Central memory CD8-positive, alpha-beta T cell (primary cell): ENCODE data around the gene SBF2.

Experiments
- ATAC-seq: fragments of 150-1000 bp; cut with Tn5 transposase; replicated peaks from 2 replicates; pipeline ENCODE4 v1.10.0; 2022; ENCODE audit warnings: mild to moderate bottlenecking, moderate FRiP score, moderate number of reproducible peaks; ENCODE audit not compliant: poor library complexity, severe bottlenecking; ENCODE audit errors: extremely low read depth
- DNase-seq, 2 donors: peaks; one replicate each; pipeline ENCODE4 v3.0.0; 2021; ENCODE audit warnings: low spot score in 2 of 2
- H3K27ac Mint-ChIP-seq: one replicate; pipeline ENCODE4 v1.8.0; 2022; ENCODE audit warnings: low read depth, mild to moderate bottlenecking, moderate library complexity, mixed read lengths
- H3K27me3 Mint-ChIP-seq: one replicate; pipeline ENCODE4 v1.8.0; 2022; ENCODE audit warnings: mixed read lengths
- H3K36me3 Mint-ChIP-seq: one replicate; pipeline ENCODE4 v1.8.0; 2022; ENCODE audit warnings: mild to moderate bottlenecking, moderate library complexity, mixed read lengths; ENCODE audit not compliant: insufficient read depth
- H3K4me1 Mint-ChIP-seq: one replicate; pipeline ENCODE4 v1.8.0; 2022; ENCODE audit warnings: mixed read lengths
- H3K4me3 Mint-ChIP-seq: one replicate; pipeline ENCODE4 v1.8.0; 2022; ENCODE audit warnings: mild to moderate bottlenecking, moderate library complexity, mixed read lengths
- H3K9me3 Mint-ChIP-seq: one replicate; pipeline ENCODE4 v1.8.0; 2022; ENCODE audit warnings: mixed read lengths

SBF2 gene

DNA sequence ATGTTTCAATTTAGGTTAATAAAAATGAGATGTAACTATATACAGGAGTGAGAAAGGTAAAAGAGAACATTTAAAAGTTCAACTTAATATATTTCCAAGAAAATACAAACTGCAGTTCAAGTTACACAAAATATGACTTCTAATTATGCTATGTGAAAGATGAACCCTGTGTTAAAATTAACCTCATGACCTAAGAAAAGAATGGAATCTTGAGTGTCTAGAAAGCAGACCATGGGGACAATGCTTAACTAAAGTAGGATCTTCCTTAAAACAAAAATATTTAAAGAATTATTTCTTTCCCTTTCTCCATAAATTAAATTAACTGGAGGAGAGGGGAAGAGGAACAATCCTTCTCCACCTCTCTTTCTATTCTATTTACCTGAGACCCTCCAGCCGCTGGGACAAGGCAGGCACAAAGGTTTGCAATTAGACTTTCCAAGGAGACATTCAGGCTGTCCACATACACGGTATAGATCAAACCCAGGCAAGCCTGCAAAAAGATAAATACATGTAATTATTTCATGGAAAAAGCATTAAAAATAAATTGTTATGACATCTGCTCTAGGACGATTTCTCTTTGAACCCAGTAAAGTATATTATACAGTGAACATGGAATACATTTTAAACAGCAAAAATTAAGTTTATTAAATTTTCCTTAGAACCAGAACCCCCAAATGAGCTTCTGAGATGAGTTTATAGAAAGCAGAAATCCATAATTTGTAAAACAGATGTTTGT is 264.5 kb downstream of the SBF2 start:
- Mint-ChIP-seq H3K27ac (no peak overlapping the region), H3K4me1 (no peaks in the 10 kb centered on the region), H3K27me3 (no peaks in the 10 kb centered on the region), H3K9me3 (no peaks in the 10 kb centered on the region), H3K4me3 (no peak overlapping the region), H3K36me3 (peaks cover 3% of the 10 kb centered on the region)
- no peak for ATAC-seq
- no peak for DNase-seq

DNA sequence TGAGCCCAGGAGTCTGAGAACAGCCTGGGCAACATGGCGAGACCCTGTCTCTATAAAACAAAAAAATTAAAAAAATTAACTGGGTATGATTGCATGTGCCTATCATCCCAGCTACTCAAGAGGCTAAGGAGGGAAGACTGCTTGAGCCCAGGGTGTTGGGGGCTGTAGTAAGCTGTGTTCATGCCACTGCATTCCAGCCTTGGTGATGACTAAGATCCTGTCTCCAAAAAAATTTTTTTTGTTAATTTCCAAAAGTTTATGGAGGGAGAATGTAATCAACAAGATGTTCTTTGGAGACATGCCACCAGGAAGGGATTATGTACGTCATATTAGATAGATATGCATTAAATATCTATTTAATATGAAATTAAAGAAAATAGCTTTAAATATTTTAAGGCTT is 267.5 kb downstream of the SBF2 start:
- no peaks in the 10 kb centered on the region for H3K27me3 Mint-ChIP-seq
- H3K36me3 Mint-ChIP-seq, result peaks cover 3% of the 10 kb centered on the region
- H3K4me1 Mint-ChIP-seq, result peaks cover 1% of the 10 kb centered on the region
- H3K27ac Mint-ChIP-seq, result no peak overlapping the region
- ATAC-seq (no peak), DNase-seq (no peak)
- H3K4me3 Mint-ChIP-seq, result no peak overlapping the region
- no peaks in the 10 kb centered on the region for H3K9me3 Mint-ChIP-seq

DNA sequence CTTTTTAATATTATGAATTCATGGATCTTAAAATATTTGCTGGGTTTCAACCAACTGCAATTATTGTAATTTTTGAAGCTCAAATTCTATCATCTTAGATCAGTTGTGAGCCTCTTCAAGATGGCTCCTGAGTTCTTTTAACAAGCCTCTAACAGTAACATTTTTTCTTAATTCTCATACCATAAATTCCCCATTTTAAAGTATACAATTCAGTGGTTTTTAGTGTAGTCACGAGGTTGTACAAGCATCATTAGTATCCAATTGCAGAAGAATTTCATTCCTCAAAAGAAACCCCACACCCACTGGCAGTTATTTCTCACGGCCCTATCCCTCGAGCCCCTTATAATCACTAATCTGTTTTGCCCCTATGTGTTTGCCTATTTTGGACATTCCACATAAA is 270.8 kb downstream of the SBF2 start:
- DNase-seq (no peak), ATAC-seq (no peak)
- Mint-ChIP-seq H3K4me3 (no peak overlapping the region), H3K36me3 (no peaks in the 10 kb centered on the region), H3K4me1 (peaks cover 7% of the 10 kb centered on the region), H3K27me3 (no peaks in the 10 kb centered on the region), H3K27ac (no peak overlapping the region), H3K9me3 (no peaks in the 10 kb centered on the region)

DNA sequence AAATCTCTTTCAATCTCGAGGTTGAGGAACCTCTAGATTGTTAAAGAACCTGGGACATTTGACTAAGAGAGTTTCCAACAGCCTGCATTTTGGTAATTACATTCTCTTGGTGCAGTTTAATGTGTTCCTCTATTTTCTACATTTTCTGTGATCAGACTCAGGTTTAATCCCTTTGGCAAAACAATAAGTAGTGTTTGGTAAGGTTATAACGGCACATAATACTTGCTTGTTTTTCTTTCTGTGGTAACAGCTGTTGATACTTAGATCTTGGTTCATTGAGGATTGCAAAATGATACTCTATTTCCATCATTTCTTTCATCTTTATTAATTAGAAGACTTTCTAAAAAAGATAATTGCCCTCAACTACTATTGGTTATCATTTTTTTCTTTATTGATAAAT is 271.3 kb downstream of the SBF2 start:
- ATAC-seq, result no peak
- Mint-ChIP-seq H3K27me3 (no peaks in the 10 kb centered on the region), H3K4me1 (peaks cover 7% of the 10 kb centered on the region), H3K4me3 (no peak overlapping the region), H3K36me3 (no peaks in the 10 kb centered on the region), H3K9me3 (no peaks in the 10 kb centered on the region), H3K27ac (no peak overlapping the region)
- DNase-seq, result no peak

DNA sequence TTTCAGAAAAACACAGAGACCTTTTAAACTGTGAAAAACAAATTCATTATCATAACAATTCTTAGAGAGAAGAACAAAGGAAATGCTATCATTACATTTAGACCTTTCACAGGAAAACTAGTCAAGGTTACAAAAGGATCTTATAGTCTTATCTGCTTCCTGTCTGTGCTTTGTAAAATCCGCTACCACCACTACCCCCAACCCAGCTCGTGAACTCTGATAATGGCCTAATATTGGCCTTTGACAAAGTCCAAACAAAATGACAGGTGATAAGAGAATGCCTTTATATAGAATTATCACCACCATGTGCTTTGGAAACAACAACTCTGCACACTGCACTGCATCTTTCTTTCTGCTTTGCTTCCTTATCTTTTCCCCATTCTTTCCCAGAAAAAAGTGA is 272.5 kb downstream of the SBF2 start:
- DNase-seq (no peak), ATAC-seq (no peak)
- Mint-ChIP-seq H3K4me3 (no peak overlapping the region), H3K9me3 (no peaks in the 10 kb centered on the region), H3K4me1 (peaks cover 7% of the 10 kb centered on the region), H3K27ac (peak overlapping the region; percentile 54), H3K27me3 (no peaks in the 10 kb centered on the region), H3K36me3 (no peaks in the 10 kb centered on the region)

DNA sequence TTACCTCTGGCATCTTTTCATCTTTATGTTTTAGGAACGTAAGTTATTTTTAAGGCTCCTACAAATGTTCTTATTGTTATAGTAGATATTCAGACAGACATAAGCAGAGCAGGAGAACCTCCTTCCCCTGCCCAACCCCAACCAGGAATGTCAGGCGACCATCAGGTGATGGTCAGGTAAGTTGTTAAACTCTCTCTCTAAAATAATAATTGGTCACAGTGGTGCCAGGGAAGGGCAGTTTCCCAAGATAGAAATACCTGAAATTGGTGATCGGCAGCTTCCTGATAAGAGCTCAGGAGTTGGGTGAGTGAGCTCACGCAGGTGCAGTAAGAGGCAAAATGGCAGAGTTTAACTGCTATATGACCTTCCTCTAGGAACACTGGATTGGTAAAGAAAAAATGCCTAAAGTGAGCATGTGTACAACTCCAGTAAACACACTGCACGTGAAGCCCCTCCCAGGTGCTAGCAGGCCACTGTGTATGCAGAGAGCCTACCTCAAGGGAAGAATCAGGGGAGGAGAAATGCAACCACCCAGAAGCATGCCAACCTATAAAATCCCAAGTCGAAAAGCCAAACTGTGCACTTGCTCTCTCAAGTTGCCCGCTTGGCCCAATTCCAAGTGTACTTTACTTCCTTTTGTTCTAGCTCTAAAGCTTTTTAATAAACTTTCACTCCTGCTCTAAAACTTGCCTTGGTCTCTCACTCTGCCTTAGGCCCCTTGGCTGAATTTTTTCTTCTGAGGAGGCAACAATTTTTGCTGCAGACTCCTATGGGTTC is 273.9 kb downstream of the SBF2 start:
- no peak overlapping the region for H3K4me3 Mint-ChIP-seq
- no peak for ATAC-seq
- no peaks in the 10 kb centered on the region for H3K9me3 Mint-ChIP-seq
- no peaks in the 10 kb centered on the region for H3K27me3 Mint-ChIP-seq
- peaks cover 7% of the 10 kb centered on the region for H3K4me1 Mint-ChIP-seq
- no peak overlapping the region for H3K27ac Mint-ChIP-seq
- H3K36me3 Mint-ChIP-seq, result no peaks in the 10 kb centered on the region
- no peak for DNase-seq

DNA sequence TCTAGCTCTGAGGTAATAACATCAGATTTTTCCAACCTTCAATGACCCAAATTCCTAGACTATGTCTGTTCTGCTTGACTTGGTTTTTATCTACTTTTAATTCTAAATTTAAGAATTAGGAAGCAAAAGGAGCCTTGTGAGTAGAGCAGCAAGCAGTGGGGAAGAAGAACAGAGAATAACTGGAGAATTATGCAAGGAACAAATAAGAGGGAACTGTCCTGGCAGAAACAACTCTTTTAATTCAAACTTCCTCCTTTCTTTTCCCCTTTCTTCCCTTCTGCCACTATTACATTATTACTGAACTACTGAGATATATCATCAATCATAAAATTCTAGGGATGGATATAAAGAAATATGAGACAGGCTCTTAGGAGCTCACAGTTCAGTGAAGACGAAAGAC is 276.1 kb downstream of the SBF2 start:
- DNase-seq, result no peak
- Mint-ChIP-seq H3K36me3 (no peaks in the 10 kb centered on the region), H3K27ac (no peak overlapping the region), H3K4me1 (peaks cover 7% of the 10 kb centered on the region), H3K9me3 (no peaks in the 10 kb centered on the region), H3K4me3 (no peak overlapping the region), H3K27me3 (no peaks in the 10 kb centered on the region)
- ATAC-seq, result no peak

DNA sequence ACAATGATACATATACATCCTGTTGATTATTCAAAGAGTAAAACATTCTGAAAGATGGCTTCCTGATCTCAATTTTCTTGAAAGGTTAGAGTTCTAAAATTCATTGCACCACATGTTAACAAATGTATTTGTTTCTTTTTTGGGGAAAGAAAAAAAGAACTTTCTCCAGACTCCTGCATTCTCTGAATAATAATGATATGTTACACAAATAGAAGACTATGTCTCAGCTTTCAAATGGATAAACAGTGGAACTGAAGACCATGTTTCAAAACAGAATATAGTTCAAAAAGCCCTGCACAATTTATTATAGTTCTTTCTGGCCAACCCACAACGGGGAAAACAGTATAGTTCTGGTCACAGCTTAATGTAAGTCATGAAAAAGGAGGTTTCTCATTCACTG is 277.0 kb downstream of the SBF2 start:
- no peaks in the 10 kb centered on the region for H3K36me3 Mint-ChIP-seq
- no peak for ATAC-seq
- no peaks in the 10 kb centered on the region for H3K9me3 Mint-ChIP-seq
- peaks cover 7% of the 10 kb centered on the region for H3K4me1 Mint-ChIP-seq
- no peak overlapping the region for H3K27ac Mint-ChIP-seq
- no peak for DNase-seq
- no peaks in the 10 kb centered on the region for H3K27me3 Mint-ChIP-seq
- H3K4me3 Mint-ChIP-seq, result no peak overlapping the region

DNA sequence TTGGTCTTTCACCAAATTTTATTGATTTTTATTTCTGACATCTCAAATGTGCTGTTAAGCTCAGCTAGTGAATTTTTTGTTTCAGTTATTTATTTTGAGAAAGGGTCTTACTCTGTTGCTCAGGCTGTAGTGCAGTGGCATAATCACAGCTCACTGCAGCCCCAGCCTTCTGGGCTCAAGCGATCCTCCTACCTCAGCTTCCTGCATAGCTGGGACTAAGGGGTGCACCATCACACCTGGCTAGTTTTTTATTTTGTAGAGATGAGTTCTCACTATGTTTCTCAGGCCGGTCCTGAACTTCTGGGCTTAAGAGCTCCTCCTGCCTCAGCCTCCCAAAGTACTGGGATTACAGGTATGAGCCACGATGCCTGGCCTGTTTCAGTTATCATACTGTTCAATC is 282.0 kb downstream of the SBF2 start:
- ATAC-seq (no peak), DNase-seq (no peak)
- Mint-ChIP-seq H3K27me3 (no peaks in the 10 kb centered on the region), H3K9me3 (peaks cover 6% of the 10 kb centered on the region), H3K4me3 (no peak overlapping the region), H3K27ac (no peak overlapping the region), H3K4me1 (no peaks in the 10 kb centered on the region), H3K36me3 (no peaks in the 10 kb centered on the region)

DNA sequence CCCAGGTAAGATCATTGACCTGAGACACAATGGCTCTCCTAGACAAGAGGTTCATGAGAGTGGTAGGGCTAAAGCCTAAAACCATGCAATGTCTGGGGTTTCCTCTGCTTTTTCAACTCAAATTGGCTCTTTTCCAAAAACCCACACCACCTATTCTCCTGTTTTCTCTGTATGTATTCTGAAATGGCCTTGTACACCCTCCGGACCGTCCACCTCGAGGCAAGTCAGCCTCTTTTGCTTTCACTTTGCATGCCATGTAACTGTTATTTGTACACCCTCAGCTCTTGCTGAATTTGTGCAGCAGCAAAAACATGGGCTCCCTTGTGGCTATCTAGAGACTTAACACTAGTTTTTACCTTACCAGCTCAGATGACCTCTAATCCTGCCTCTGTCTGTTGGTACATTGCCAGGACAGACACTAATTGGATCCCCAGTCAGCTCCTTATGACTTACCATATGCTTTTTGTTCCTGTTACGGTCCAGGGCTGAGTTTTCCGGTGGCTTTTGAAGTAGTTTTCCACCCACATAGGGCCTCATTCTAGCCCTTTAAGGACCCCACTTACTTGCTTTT is 288.0 kb downstream of the SBF2 start:
- ATAC-seq (no peak), DNase-seq (no peak)
- Mint-ChIP-seq H3K36me3 (no peaks in the 10 kb centered on the region), H3K4me1 (no peaks in the 10 kb centered on the region), H3K27ac (no peak overlapping the region), H3K9me3 (peaks cover 6% of the 10 kb centered on the region), H3K27me3 (no peaks in the 10 kb centered on the region), H3K4me3 (no peak overlapping the region)

DNA sequence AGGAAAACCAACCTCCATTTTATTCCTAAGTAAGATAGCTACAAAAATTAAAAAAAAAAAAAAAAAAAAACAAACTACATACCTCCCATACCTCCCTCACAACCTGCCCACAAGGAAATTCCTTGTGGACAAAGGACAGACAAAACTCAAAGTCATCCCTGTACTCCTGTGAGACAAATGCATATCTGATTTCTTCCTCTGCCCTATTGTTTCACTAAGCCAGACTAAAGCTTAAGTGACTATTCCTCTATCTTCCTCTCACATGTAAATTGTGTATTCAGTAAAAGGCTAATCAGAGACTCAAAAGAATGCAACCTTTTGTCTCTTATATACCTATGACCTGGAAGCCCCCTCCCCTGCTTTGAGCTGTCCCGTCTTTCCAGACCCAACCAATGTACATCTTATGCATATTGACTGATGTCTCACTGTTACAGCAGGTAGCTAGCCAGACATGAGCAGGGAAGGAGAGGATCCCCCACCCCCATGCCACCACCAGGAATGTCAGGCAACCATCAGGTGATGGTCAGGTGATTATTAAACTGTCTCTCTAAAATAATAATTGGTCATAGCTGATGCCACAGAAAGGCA is 289.4 kb downstream of the SBF2 start:
- no peaks in the 10 kb centered on the region for H3K36me3 Mint-ChIP-seq
- no peaks in the 10 kb centered on the region for H3K4me1 Mint-ChIP-seq
- ATAC-seq (no peak), DNase-seq (no peak)
- no peak overlapping the region for H3K4me3 Mint-ChIP-seq
- H3K27me3 Mint-ChIP-seq, result no peaks in the 10 kb centered on the region
- H3K9me3 Mint-ChIP-seq, result no peaks in the 10 kb centered on the region
- H3K27ac Mint-ChIP-seq, result no peak overlapping the region

DNA sequence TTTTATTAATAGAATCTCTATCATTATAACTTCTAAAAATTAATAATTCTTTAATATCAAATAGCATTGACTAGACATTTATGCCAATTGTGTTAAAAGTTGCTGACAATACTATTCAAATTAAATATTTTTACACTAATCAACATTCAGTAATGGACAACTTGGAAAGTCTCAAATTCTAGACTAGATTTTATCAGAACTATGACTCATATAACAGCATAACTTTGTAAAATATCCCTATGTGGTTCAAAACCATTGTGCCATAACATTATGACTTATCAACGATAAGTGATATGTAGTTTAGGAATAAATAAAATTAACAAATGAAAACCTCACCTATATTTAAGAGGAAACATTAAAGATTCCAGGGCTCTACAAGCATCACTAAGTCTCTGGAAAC is 291.8 kb downstream of the SBF2 start:
- Mint-ChIP-seq H3K27me3 (no peaks in the 10 kb centered on the region), H3K36me3 (no peaks in the 10 kb centered on the region), H3K27ac (no peak overlapping the region), H3K4me1 (no peaks in the 10 kb centered on the region), H3K4me3 (no peak overlapping the region), H3K9me3 (no peaks in the 10 kb centered on the region)
- DNase-seq (no peak), ATAC-seq (no peak)

DNA sequence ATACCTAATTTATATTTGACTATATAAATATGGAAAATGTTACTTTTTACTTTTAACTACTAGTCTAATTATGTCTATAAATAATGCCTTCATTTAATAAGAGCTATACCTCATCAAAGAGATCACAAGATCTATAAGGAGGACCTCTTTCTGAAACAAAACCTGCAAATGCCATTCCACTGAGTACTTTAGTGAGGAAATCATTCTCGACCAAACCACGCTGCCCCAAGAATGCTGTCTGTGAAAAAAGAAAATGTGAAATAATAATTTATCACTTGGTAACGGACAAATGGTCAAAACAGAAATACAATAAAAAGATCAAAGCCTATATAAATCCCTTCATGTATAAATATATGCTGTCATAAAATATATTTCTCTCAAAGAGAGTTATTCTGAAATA is 301.7 kb downstream of the SBF2 start:
- H3K4me1 Mint-ChIP-seq, result no peaks in the 10 kb centered on the region
- ATAC-seq (no peak), DNase-seq (no peak)
- no peak overlapping the region for H3K27ac Mint-ChIP-seq
- no peaks in the 10 kb centered on the region for H3K9me3 Mint-ChIP-seq
- peaks cover 2% of the 10 kb centered on the region for H3K36me3 Mint-ChIP-seq
- no peak overlapping the region for H3K4me3 Mint-ChIP-seq
- H3K27me3 Mint-ChIP-seq, result no peaks in the 10 kb centered on the region
